Measurements from ENCODE around the gene GABARAP.

The GABARAP gene

GRCh38 chr17:7241090-7241733 is 1.0 kb downstream of the GABARAP start:
- DNase-seq = no peak

- no peak for DNase-seq
Measured at GRCh38 chr17:7240375-7240774, 1.9 kb downstream of the GABARAP start.

- peak; percentile 60 to 100 (median 99) for DNase-seq
Measured at GRCh38 chr17:7239091-7240027, 2.9 kb downstream of the GABARAP start, which contains the start of gene PHF23. PHF23 (minus strand) TSS chr17:7239457; CDS start chr17:7239279, 178 bp downstream.

GRCh38 chr17:7238420-7239090 is 3.7 kb downstream of the GABARAP start:
- DNase-seq = peak in 5 of 56 donors; percentile 47 to 66 (median 51)

- DNase-seq = peak in 35 of 56 donors; percentile 23 to 80 (median 48)
Measured at GRCh38 chr17:7237761-7238419, 4.4 kb downstream of the GABARAP start.

- no peak for DNase-seq
Measured at GRCh38 chr17:7237266-7237760, 4.9 kb downstream of the GABARAP start.

GRCh38 chr17:7236808-7237207 is 5.4 kb downstream of the GABARAP start:
- DNase-seq = no peak

- no peak for DNase-seq
Measured at GRCh38 chr17:7235693-7236665, 6.3 kb downstream of the GABARAP start.

GRCh38 chr17:7234083-7234951 is 7.9 kb downstream of the GABARAP start, which contains the start of gene DVL2:
DVL2 (minus strand) TSS chr17:7234517; CDS start chr17:7234262, 255 bp downstream.
- peak; percentile 46 to 98 (median 91) for DNase-seq

- DNase-seq = no peak
Measured at GRCh38 chr17:7233701-7234082, 8.6 kb downstream of the GABARAP start.

- no peak for DNase-seq
Measured at GRCh38 chr17:7232114-7232513, 10.1 kb downstream of the GABARAP start.

- DNase-seq = no peak
Measured at GRCh38 chr17:7229504-7229903, 12.7 kb downstream of the GABARAP start.

GRCh38 chr17:7228920-7229319 is 13.3 kb downstream of the GABARAP start:
- DNase-seq = no peak

- no peak for DNase-seq
Measured at GRCh38 chr17:7226721-7227710, 15.2 kb downstream of the GABARAP start.

GRCh38 chr17:7225711-7226331 is 16.4 kb downstream of the GABARAP start:
- DNase-seq = no peak

- no peak for DNase-seq
Measured at GRCh38 chr17:7224661-7225111, 17.6 kb downstream of the GABARAP start.

GRCh38 chr17:7224110-7224509 is 18.1 kb downstream of the GABARAP start:
- DNase-seq = peak in 1 of 56 donors; percentile 18

Data from amygdala (tissue), 56 donors.